ENCODE results near the gene ZC2HC1B. TPM values are rescaled to one million over a fixed set of nuclear protein-coding genes. Genes with fewer than 3 reads are reported as not detected.
"Not testable (repeated sequence)": the region's sequence is repeated elsewhere in the genome, so short reads cannot be mapped to it uniquely, and the experiment has no call there.

Gene ZC2HC1B
- total and polyA plus RNA-seq, 2 donors from 2014 or later = not detected

DNA sequence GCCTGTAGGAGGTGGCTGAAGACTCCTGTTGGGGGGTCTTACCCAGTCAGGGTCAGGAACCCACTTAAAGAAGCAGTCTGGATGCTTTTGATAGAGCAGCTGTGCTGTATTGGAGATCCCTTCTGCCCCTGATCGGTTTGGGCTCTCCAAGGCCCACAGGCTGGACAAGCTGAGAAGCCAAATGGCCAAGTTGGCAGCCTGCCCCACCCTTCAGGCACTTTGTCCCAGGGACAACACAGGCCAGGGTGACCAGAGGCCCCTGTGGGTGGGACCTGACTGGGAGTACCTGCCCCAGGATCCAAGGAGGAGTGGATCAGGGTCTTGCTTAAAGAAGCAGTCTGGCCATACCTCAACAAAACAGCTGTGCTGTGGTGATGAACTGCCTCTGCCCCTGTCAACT is 48.4 kb downstream of the ZC2HC1B start:
- Histone ChIP-seq H3K27ac (ENCODE audit: low read depth in 2 of 2, low read length in 2 of 2) (no peak overlapping the region), H3K9ac (ENCODE audit: low read length in 3 of 3) (no peak overlapping the region), H3K27me3 (ENCODE audit: control insufficient read depth, insufficient read depth, low read length) (no peaks in the 10 kb centered on the region), H3K4me3 (ENCODE audit: low read length in 3 of 3) (no peak overlapping the region), H3K36me3 (ENCODE audit: control insufficient read depth in 2 of 3, insufficient read depth in 3 of 3, low read length in 3 of 3) (no peaks in the 10 kb centered on the region), H3K9me3 (ENCODE audit: control insufficient read depth in 2 of 3, insufficient read depth in 1 of 3, low read length in 3 of 3) (peaks cover 0 to 3% (median 2%) of the 10 kb centered on the region in 3 donors), H3K4me1 (ENCODE audit: control insufficient read depth in 2 of 3, insufficient read depth in 2 of 3, low read depth in 1 of 3, low read length in 3 of 3) (no peaks in the 10 kb centered on the region)
- no peak for FAIRE-seq
- DNase-seq = no peak
- TF ChIP-seq, protein P1, sequence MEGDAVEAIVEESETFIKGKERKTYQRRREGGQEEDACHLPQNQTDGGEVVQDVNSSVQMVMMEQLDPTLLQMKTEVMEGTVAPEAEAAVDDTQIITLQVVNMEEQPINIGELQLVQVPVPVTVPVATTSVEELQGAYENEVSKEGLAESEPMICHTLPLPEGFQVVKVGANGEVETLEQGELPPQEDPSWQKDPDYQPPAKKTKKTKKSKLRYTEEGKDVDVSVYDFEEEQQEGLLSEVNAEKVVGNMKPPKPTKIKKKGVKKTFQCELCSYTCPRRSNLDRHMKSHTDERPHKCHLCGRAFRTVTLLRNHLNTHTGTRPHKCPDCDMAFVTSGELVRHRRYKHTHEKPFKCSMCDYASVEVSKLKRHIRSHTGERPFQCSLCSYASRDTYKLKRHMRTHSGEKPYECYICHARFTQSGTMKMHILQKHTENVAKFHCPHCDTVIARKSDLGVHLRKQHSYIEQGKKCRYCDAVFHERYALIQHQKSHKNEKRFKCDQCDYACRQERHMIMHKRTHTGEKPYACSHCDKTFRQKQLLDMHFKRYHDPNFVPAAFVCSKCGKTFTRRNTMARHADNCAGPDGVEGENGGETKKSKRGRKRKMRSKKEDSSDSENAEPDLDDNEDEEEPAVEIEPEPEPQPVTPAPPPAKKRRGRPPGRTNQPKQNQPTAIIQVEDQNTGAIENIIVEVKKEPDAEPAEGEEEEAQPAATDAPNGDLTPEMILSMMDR (IDR thresholded peaks at IDR 0.05; ENCODE audit: borderline replicate concordance, extremely low read depth, insufficient read depth) = no peak
- intact Hi-C loops (cut with DNase I) = no loop called here

DNA sequence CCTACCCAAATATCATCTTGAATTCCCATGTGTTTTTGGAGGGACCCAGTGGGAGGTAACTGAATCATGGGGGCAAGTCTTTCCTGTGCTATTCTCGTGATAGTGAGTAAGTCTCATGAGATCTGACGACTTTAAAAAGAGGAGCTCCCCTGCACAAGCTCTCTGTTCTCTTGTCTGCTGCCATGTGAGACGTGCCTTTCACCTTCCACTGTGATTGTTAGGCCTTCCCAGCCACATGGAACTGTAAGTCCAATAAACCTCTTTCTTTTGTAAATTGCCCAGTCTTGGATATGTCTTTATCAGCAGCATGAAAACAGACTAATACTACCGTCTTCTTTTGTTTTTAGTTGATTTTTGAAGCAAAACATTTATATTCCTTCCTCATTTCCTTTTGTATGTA is 52.8 kb downstream of the ZC2HC1B start:
- H3K9me3 ChIP-seq (ENCODE audit: control insufficient read depth in 2 of 3, insufficient read depth in 1 of 3, low read length in 3 of 3); intact Hi-C loops (cut with DNase I); H3K4me3 ChIP-seq (ENCODE audit: low read length in 3 of 3); H3K36me3 ChIP-seq (ENCODE audit: control insufficient read depth in 2 of 3, insufficient read depth in 3 of 3, low read length in 3 of 3); FAIRE-seq; H3K27me3 ChIP-seq (ENCODE audit: control insufficient read depth, insufficient read depth, low read length); H3K27ac ChIP-seq (ENCODE audit: low read depth in 2 of 2, low read length in 2 of 2); DNase-seq; H3K9ac ChIP-seq (ENCODE audit: low read length in 3 of 3); H3K4me1 ChIP-seq (ENCODE audit: control insufficient read depth in 2 of 3, insufficient read depth in 2 of 3, low read depth in 1 of 3, low read length in 3 of 3): not testable (repeated sequence)

DNA sequence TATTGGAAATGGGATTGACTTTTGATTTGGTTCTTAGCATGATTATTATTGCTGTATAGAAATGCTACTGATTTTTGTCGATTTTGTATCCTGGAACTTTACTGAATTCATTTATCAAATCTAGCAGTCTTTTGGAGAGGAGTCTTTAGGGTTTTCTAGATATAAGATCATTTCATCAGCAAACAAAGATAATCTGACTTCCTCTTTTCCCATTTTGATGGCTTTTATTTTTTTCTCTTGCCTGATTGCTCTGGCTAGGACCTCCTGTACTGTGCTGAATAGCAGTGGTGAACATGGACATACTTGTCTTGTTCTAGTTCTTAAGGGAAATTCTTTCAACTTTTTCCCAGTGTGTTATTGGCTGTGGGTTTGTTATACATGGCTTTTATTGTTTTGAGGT is 64.6 kb downstream of the ZC2HC1B start:
- no peak for DNase-seq
- Histone ChIP-seq H3K27me3 (ENCODE audit: control insufficient read depth, insufficient read depth, low read length) (no peaks in the 10 kb centered on the region), H3K9me3 (ENCODE audit: control insufficient read depth in 2 of 3, insufficient read depth in 1 of 3, low read length in 3 of 3) (no peaks in the 10 kb centered on the region), H3K4me3 (ENCODE audit: low read length in 3 of 3) (no peak overlapping the region), H3K4me1 (ENCODE audit: control insufficient read depth in 2 of 3, insufficient read depth in 2 of 3, low read depth in 1 of 3, low read length in 3 of 3) (no peaks in the 10 kb centered on the region), H3K36me3 (ENCODE audit: control insufficient read depth in 2 of 3, insufficient read depth in 3 of 3, low read length in 3 of 3) (no peaks in the 10 kb centered on the region), H3K9ac (ENCODE audit: low read length in 3 of 3) (no peak overlapping the region), H3K27ac (ENCODE audit: low read depth in 2 of 2, low read length in 2 of 2) (no peak overlapping the region)
- TF ChIP-seq, protein P1 (IDR thresholded peaks at IDR 0.05; ENCODE audit: borderline replicate concordance, extremely low read depth, insufficient read depth) = no peak
- FAIRE-seq = no peak
- intact Hi-C loops (cut with DNase I) = no loop called here

DNA sequence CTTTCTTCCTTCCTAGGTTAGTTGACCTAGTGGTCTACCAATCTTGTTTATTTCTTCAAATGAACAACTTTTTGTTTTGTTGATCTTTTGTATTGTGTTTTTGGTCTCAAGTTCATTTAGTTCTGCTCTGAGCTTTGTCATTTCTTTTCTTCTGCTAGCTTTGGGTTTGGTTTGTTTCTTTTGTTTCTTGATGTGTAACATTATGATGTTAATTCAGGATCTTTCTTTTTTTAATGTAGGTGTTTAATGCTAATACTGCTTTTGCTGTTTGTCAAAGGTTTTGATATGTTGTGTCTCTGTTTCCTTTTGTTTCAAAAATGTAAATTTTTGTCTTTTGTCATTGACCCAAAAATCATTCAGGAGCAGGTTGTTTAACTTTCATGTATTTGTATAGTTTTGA is 65.7 kb downstream of the ZC2HC1B start:
- Histone ChIP-seq H3K9me3 (ENCODE audit: control insufficient read depth in 2 of 3, insufficient read depth in 1 of 3, low read length in 3 of 3) (no peaks in the 10 kb centered on the region), H3K27ac (ENCODE audit: low read depth in 2 of 2, low read length in 2 of 2) (no peak overlapping the region), H3K4me1 (ENCODE audit: control insufficient read depth in 2 of 3, insufficient read depth in 2 of 3, low read depth in 1 of 3, low read length in 3 of 3) (no peaks in the 10 kb centered on the region), H3K27me3 (ENCODE audit: control insufficient read depth, insufficient read depth, low read length) (no peaks in the 10 kb centered on the region), H3K4me3 (ENCODE audit: low read length in 3 of 3) (no peak overlapping the region), H3K9ac (ENCODE audit: low read length in 3 of 3) (no peak overlapping the region), H3K36me3 (ENCODE audit: control insufficient read depth in 2 of 3, insufficient read depth in 3 of 3, low read length in 3 of 3) (no peaks in the 10 kb centered on the region)
- FAIRE-seq (no peak), DNase-seq (no peak)
- TF ChIP-seq, protein P1 (IDR thresholded peaks at IDR 0.05; ENCODE audit: borderline replicate concordance, extremely low read depth, insufficient read depth) = no peak
- intact Hi-C loops (cut with DNase I) = no loop called here
